Activated CD4-positive, alpha-beta T cell treated with anti-CD3 and anti-CD28 coated beads, Interleukin-2, Interleukin-4, amounts not matched to agents 100 ng/mL and 50 ng/mL, durations not matched to agents 16 hours and 8 hours (primary cell): ENCODE data around the gene PCDHA4.
"Not testable (repeated sequence)": the region's sequence is repeated elsewhere in the genome, so short reads cannot be mapped to it uniquely, and the experiment has no call there.

Source experiments
- DNase-seq: peaks from one replicate; pipeline ENCODE4 v3.0.0-alpha.2; 2020; ENCODE audit warnings: low spot score

PCDHA4 gene

DNA sequence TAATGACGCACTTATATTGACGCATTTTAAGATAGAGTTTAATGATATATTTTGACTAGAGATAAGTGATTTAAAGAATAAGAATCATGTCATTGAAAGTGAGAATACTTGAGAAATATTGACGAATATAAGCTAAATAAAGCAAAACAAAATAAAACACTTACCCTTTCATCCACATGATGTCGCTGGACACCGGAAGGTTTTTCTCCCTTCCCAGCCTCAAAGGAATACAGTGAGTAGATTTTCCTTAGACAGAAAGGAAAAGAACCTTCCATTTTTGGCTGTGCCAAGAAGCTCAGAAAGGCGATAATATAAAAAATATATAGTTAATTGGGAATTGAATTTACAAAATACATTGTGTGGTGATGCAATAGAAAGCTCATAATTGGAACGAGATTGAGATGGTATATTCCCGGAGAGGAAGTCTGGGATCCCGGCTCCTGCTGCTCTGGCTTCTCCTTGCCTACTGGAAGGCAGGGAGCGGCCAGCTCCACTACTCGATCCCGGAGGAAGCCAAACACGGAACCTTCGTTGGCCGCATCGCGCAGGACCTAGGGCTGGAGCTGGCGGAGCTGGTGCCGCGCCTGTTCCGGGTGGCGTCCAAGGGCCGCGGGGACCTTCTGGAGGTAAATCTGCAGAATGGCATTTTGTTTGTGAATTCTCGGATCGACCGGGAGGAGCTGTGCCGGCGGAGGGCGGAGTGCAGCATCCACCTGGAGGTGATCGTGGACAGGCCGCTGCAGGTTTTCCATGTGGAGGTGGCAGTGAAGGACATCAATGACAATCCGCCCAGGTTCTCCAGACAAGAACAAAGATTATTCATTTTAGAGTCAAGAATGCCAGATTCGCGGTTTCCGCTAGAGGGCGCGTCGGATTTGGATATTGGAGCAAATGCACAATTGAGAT, 14.8 kb downstream of the PCDHA4 start, which contains the start of gene PCDHA5:
PCDHA5 (plus strand) TSS at position 239 of the 906 bp plus-strand sequence.
- peak; percentile 3 for DNase-seq

DNA sequence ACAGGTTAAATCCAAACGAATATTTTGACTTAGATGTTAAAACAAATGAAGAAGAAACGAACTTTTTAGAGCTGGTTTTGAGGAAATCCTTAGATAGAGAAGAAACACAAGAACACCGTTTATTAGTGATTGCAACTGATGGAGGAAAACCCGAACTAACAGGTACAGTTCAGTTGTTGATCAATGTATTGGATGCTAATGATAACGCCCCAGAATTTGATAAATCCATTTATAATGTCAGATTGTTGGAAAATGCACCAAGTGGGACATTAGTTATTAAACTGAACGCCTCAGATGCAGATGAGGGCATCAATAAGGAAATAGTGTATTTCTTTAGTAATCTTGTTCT, 15.4 kb downstream of the PCDHA4 start:
- no peak for DNase-seq

DNA sequence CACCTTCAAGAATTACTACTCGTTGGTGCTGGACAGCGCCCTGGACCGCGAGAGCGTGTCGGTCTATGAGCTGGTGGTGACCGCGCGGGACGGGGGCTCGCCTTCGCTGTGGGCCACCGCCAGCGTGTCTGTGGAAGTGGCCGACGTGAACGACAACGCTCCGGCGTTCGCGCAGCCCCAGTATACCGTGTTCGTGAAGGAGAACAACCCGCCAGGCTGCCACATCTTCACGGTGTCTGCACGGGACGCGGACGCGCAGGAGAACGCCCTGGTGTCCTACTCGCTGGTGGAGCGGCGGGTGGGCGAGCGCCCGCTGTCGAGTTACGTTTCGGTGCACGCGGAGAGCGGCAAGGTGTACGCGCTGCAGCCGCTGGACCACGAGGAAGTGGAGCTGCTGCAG, 16.1 kb downstream of the PCDHA4 start:
- not testable (repeated sequence) for DNase-seq

DNA sequence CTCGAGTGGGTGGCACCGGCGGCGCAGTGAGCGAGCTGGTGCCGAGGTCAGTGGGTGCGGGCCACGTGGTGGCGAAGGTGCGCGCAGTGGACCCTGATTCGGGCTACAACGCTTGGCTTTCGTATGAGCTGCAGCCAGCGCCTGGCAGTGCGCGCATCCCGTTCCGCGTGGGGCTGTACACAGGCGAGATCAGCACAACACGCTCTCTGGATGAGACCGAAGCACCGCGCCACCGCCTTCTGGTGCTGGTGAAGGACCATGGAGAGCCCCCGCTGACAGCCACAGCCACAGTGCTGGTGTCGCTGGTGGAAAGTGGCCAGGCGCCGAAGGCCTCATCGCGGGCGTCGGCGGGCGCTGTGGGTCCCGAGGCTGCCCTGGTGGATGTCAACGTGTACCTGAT, 16.6 kb downstream of the PCDHA4 start:
- no peak for DNase-seq

DNA sequence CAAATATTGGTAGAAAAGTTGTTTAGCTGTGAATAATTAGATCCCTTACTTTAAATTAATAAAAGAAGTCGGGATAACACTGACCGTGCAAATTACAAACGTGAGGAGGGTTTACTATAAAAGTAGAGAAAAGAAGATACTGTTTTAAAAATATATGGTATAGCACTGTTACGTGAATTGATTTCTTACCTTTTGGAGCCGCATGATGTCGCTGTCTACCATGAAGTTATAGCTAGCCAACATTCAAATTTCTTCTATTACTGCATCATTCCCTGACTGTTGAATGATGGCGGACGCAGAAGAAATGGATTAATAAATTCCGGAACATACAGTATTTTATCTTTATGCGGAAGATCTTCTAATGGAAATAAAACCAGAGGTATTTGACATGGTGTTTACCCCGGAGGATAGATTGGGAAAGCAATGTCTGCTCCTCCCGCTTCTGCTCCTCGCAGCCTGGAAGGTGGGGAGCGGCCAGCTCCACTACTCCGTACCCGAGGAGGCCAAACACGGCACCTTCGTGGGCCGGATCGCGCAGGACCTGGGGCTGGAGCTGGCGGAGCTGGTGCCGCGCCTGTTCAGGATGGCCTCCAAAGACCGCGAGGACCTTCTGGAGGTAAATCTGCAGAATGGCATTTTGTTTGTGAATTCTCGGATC, 21.0 kb downstream of the PCDHA4 start, which contains the start of gene PCDHA6:
PCDHA6 (plus strand) TSS at position 257 of the 658 bp plus-strand sequence; CDS start at position 389, 132 bp downstream.
- DNase-seq = no peak

DNA sequence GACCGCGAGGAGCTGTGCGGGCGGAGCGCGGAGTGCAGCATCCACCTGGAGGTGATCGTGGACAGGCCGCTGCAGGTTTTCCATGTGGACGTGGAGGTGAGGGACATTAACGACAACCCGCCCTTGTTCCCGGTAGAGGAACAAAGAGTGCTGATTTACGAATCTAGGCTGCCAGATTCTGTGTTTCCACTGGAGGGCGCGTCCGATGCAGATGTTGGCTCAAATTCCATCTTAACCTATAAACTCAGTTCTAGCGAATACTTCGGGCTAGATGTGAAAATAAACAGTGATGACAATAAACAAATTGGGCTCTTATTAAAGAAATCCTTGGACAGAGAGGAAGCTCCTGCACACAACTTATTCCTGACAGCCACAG, 21.5 kb downstream of the PCDHA4 start:
- no peak for DNase-seq

DNA sequence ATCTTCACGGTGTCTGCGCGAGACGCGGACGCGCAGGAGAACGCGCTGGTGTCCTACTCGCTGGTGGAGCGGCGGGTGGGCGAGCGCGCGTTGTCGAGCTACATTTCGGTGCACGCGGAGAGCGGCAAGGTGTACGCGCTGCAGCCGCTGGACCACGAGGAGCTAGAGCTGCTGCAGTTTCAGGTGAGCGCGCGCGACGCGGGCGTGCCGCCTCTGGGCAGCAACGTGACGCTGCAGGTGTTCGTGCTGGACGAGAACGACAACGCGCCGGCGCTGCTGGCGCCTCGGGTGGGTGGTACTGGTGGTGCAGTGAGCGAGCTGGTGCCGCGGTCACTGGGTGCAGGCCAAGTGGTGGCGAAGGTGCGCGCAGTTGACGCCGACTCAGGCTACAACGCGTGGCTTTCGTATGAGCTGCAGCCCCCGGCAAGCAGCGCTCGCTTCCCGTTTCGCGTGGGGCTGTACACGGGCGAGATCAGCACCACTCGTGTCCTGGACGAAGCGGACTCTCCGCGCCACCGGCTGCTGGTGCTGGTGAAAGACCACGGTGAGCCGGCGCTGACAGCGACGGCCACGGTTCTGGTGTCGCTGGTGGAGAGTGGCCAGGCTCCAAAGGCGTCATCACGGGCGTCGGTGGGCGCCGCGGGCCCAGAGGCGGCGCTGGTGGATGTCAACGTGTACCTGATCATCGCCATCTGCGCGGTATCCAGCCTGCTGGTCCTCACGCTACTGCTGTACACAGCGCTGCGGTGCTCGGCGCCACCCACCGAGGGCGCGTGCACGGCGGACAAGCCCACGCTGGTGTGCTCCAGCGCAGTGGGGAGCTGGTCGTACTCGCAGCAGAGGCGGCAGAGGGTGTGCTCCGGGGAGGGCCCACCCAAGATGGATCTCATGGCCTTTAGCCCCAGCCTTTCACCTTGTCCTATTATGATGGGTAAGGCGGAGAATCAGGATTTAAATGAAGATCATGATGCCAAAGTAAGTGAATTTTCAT, 22.9 kb downstream of the PCDHA4 start:
- DNase-seq = not testable (repeated sequence)

DNA sequence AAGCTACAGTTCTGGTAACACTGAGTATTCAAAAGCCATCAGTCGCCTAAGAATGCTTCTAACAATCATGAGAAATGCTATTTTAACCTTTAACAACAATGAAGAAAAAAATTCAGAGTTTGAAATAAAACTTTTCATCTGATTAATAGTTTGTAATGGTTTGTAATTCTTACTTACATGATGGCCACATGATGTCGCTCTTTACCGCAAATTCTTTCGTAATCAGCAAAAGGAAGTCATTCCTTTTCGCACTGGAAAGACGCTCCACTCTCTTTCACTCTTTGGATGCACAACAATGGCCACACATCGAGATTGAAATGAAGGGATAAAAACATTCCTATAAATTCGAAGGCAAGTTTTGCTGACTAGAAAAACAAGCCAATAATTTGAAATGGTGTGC, 27.1 kb downstream of the PCDHA4 start, which contains the start of gene PCDHA7:
PCDHA7 (plus strand) TSS at position 277 of the 400 bp plus-strand sequence; CDS start at position 392, 115 bp downstream.
- no peak for DNase-seq

DNA sequence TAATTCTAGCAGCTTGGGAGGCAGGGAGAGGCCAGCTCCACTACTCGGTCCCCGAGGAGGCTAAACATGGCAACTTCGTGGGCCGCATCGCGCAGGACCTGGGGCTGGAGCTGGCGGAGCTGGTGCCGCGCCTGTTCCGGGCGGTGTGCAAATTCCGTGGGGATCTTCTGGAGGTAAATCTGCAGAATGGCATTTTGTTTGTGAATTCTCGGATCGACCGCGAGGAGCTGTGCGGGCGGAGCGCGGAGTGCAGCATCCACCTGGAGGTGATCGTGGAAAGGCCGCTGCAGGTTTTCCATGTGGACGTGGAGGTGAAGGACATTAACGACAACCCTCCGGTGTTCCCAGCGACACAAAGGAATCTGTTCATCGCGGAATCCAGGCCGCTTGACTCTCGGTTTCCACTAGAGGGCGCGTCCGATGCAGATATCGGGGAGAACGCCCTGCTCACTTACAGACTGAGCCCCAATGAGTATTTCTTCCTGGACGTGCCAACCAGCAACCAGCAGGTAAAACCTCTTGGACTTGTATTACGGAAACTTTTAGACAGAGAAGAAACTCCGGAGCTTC, 27.7 kb downstream of the PCDHA4 start:
- DNase-seq = not testable (repeated sequence)

DNA sequence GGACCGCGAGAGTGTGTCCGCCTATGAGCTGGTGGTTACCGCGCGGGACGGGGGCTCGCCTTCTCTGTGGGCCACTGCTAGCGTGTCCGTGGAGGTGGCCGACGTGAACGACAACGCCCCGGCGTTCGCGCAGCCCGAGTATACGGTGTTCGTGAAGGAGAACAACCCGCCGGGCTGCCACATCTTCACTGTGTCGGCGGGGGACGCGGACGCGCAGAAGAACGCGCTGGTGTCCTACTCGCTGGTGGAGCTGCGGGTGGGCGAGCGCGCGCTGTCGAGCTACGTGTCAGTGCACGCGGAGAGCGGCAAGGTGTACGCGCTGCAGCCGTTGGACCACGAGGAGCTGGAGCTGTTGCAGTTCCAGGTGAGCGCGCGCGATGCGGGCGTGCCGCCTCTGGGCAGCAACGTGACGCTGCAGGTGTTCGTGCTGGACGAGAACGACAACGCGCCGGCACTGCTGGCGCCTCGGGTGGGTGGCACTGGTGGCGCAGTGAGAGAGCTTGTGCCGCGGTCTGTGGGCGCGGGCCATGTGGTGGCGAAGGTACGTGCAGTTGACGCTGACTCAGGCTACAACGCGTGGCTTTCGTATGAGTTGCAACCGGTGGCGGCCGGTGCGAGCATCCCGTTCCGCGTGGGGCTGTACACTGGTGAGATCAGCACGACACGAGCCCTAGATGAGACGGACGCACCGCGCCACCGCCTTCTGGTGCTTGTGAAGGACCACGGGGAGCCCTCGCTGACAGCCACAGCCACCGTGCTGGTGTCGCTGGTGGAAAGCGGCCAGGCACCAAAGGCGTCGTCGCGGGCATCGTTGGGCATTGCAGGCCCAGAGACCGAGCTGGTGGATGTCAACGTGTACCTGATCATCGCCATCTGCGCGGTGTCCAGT, 29.0 kb downstream of the PCDHA4 start:
- no peak for DNase-seq

DNA sequence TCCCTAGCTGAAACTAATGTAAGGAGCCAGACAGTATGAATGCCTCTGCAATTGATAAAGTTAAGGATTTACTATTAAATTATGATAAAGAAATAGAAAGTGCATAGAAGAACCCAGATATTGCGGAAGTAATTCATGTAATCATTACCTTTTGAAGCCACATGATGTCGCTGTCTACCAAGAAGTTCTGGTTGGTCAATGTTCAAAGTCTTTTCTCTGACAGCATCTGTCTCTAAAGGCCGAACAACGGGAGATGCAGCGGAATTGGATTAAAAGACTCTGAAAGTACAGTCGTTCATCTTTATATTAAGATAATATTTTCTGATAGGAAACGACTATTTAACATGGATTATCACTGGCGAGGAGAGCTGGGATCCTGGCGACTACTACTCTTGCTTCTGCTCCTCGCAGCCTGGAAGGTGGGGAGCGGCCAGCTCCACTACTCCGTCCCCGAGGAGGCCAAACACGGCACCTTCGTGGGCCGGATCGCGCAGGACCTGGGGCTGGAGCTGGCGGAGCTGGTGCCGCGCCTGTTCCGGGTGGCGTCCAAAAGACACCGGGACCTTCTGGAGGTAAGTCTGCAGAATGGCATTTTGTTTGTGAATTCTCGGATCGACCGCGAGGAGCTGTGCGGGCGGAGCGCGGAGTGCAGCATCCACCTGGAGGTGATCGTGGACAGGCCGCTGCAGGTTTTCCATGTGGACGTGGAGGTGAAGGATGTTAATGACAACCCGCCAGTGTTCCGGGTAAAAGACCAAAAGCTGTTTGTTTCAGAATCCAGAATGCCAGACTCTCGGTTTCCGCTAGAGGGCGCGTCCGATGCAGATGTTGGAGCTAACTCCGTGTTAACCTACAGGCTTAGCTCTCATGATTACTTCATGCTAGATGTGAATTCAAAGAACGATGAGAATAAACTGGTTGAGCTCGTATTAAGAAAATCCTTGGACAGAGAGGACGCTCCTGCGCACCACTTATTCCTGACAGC, 34.4 kb downstream of the PCDHA4 start, which contains the start of gene PCDHA8:
PCDHA8 (plus strand) TSS at position 210 of the 985 bp plus-strand sequence; CDS start at position 345, 135 bp downstream.
- DNase-seq = peak; percentile 4

DNA sequence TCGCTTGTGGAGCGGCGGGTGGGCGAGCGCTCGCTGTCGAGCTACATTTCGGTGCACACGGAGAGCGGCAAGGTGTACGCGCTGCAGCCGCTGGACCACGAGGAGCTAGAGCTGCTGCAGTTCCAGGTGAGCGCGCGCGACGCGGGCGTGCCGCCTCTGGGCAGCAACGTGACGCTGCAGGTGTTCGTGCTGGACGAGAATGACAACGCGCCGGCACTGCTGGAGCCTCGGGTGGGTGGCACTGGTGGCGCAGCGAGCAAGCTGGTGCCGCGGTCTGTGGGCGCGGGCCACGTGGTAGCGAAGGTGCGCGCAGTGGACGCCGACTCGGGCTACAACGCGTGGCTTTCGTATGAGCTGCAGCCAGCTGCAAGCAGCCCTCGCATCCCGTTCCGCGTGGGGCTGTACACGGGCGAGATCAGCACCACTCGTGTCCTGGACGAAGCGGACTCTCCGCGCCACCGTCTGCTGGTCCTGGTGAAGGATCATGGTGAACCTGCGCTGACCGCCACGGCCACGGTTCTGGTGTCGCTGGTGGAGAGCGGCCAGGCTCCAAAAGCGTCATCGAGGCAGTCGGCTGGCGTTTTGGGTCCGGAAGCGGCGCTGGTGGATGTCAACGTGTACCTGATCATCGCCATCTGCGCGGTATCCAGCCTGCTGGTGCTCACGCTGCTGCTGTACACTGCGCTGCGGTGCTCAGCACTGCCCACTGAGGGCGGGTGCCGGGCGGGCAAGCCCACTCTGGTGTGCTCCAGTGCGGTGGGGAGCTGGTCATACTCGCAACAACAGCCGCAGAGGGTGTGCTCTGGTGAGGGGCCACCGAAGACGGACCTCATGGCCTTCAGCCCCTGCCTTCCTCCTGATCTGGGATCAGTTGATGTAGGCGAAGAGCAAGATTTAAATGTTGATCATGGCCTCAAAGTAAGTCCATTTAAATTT, 36.2 kb downstream of the PCDHA4 start:
- DNase-seq = no peak

DNA sequence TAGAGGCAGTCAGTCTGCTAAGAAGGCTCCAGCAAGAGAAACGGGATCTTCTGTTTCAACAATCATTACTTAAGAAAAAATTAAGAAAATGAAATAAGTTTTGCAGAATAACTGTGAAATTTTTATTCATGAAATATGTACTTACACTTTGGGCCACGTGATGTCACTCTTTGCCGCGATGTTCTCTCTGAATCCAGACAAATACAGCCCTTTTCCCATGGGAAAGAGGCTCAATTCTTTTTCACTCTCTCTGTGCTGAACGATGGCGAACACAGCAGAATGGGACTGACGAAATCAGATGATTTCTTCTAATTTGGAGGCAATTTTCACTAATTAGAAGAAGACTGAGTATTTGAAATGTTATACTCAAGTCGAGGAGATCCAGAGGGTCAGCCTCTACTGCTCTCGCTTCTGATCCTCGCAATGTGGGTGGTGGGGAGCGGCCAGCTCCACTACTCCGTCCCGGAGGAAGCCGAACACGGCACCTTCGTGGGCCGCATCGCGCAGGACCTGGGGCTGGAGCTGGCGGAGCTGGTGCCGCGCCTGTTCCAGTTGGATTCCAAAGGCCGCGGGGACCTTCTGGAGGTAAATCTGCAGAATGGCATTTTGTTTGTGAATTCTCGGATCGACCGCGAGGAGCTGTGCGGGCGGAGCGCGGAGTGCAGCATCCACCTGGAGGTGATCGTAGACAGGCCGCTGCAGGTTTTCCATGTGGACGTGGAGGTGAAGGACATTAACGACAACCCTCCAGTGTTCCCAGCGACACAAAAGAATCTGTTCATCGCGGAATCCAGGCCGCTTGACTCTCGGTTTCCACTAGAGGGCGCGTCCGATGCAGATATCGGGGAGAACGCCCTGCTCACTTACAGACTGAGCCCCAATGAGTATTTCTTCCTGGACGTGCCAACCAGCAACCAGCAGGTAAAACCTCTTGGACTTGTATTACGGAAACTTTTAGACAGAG, 41.6 kb downstream of the PCDHA4 start, which contains the start of gene PCDHA9:
PCDHA9 (plus strand) TSS at position 244 of the 964 bp plus-strand sequence; CDS start at position 358, 114 bp downstream.
- not testable (repeated sequence) for DNase-seq

DNA sequence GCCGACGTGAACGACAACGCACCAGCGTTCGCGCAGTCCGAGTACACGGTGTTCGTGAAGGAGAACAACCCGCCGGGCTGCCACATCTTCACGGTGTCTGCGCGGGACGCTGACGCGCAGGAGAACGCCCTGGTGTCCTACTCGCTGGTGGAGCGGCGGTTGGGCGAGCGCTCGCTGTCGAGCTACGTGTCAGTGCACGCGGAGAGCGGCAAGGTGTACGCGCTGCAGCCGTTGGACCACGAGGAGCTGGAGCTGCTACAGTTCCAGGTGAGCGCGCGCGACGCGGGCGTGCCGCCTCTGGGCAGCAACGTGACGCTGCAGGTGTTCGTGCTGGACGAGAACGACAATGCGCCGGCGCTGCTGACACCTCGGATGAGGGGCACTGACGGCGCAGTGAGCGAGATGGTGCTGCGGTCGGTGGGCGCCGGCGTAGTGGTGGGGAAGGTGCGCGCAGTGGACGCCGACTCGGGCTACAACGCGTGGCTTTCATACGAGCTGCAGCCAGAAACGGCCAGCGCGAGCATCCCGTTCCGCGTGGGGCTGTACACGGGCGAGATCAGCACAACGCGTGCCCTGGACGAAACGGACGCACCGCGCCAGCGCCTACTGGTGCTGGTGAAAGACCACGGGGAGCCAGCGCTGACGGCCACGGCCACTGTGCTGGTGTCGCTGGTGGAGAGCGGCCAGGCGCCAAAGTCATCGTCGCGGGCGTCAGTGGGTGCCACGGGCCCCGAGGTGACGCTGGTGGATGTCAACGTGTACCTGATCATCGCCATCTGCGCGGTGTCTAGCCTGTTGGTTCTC, 43.2 kb downstream of the PCDHA4 start:
- not testable (repeated sequence) for DNase-seq

DNA sequence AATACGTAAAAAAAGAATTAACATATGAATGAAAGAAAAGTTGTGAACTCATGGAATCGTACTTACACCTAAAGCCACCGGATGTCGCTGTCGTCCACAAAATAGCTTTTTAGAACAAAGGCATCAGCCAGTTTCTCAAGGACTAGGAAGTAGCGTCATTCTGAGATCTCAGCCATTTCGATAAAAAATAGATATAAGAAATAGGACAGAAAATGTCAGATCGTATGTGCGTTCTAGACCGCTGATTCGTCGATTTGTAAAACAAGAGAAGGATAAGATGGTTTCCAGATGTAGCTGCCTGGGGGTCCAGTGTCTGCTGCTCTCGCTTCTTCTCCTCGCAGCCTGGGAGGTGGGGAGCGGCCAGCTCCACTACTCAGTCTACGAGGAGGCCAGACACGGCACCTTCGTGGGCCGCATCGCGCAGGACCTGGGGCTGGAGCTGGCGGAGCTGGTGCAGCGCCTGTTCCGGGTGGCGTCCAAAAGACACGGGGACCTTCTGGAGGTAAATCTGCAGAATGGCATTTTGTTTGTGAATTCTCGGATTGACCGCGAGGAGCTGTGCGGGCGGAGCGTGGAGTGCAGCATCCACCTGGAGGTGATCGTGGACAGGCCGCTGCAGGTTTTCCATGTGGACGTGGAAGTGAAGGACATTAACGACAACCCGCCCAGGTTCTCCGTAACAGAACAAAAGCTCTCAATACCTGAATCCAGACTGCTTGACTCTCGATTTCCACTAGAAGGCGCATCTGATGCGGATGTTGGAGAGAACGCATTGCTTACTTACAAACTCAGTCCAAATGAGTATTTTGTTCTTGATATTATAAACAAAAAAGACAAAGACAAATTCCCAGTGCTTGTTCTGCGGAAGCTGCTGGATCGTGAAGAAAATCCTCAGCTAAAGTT, 49.2 kb downstream of the PCDHA4 start, which contains the start of gene PCDHA10:
PCDHA10 (plus strand) TSS at position 126 of the 903 bp plus-strand sequence; CDS start at position 278, 152 bp downstream.
- DNase-seq = no peak
